WERI-Rb-1 (cell line): ENCODE measurements around the gene FAM83E.

ENCODE experiments used
- DNase-seq: peaks from one replicate; pipeline ENCODE4 v3.0.0-alpha.2; 2020
- H3K27ac ChIP-seq: fragments of 250-450 bp; sonication (Bioruptor Pico); 2 replicates; pipeline ENCODE4 v1.5.1; 2020; ENCODE audit warnings: mild to moderate bottlenecking, moderate library complexity
- H3K27me3 ChIP-seq: fragments of 250-450 bp; sonication (Bioruptor Pico); 2 replicates; pipeline ENCODE4 v1.5.1; 2021; ENCODE audit warnings: mild to moderate bottlenecking, low read depth, moderate library complexity; ENCODE audit not compliant: insufficient read depth, severe bottlenecking
- H3K36me3 ChIP-seq: fragments of 250-450 bp; sonication (Bioruptor Pico); 2 replicates; pipeline ENCODE4 v1.5.1; 2020; ENCODE audit warnings: mild to moderate bottlenecking, moderate library complexity
- H3K4me3 ChIP-seq: 2 replicates; pipeline ENCODE4 v1.5.1; 2011; ENCODE audit warnings: low read depth, mild to moderate bottlenecking, control low read depth, low read length
- H3K9me3 ChIP-seq: fragments of 250-450 bp; sonication (Bioruptor Pico); 2 replicates; pipeline ENCODE4 v1.5.1; 2021; ENCODE audit warnings: mild to moderate bottlenecking, moderate library complexity; ENCODE audit not compliant: severe bottlenecking
- CTCF ChIP-seq: IDR thresholded peaks from 2 replicates; pipeline ENCODE4 v1.5.1; 2011; ENCODE audit warnings: low read depth, mild to moderate bottlenecking, control low read depth, inconsistent platforms, low read length

FAM83E gene

GRCh38 chr19:48631225-48631624, 16.3 kb upstream of the FAM83E start:
- H3K4me3 ChIP-seq, result no peak overlapping the region
- no peak for TF ChIP-seq CTCF
- H3K27me3 ChIP-seq, result no peaks in the 10 kb centered on the region
- peaks cover 36% of the 10 kb centered on the region for H3K36me3 ChIP-seq
- no peak for DNase-seq
- no peak overlapping the region for H3K27ac ChIP-seq
- no peaks in the 10 kb centered on the region for H3K9me3 ChIP-seq

- H3K9me3 ChIP-seq, result no peaks in the 10 kb centered on the region
- no peaks in the 10 kb centered on the region for H3K27me3 ChIP-seq
- DNase-seq, result no peak
- H3K27ac ChIP-seq, result no peak overlapping the region
- TF ChIP-seq CTCF, result no peak
- no peak overlapping the region for H3K4me3 ChIP-seq
- peaks cover 41% of the 10 kb centered on the region for H3K36me3 ChIP-seq
These were observed 15.6 kb upstream of the FAM83E start for GRCh38 chr19:48630296-48631063.

- Histone ChIP-seq H3K27me3 (no peaks in the 10 kb centered on the region), H3K4me3 (no peak overlapping the region), H3K36me3 (peaks cover 41% of the 10 kb centered on the region), H3K9me3 (no peaks in the 10 kb centered on the region), H3K27ac (no peak overlapping the region)
- TF ChIP-seq CTCF, result no peak
- no peak for DNase-seq
These were observed 14.9 kb upstream of the FAM83E start for GRCh38 chr19:48629599-48630295.

GRCh38 chr19:48629297-48629598, 14.4 kb upstream of the FAM83E start:
- Histone ChIP-seq H3K9me3 (no peaks in the 10 kb centered on the region), H3K27me3 (no peaks in the 10 kb centered on the region), H3K36me3 (peaks cover 41% of the 10 kb centered on the region), H3K4me3 (no peak overlapping the region), H3K27ac (no peak overlapping the region)
- DNase-seq, result no peak
- TF ChIP-seq CTCF, result no peak

- Histone ChIP-seq H3K4me3 (no peak overlapping the region), H3K36me3 (peaks cover 41% of the 10 kb centered on the region)
- no peak for DNase-seq
These were observed 13.8 kb upstream of the FAM83E start for GRCh38 chr19:48628486-48629296.

More at GRCh38 chr19:48628486-48629296, 13.8 kb upstream of the FAM83E start:
- Histone ChIP-seq H3K27me3 (no peaks in the 10 kb centered on the region), H3K9me3 (no peaks in the 10 kb centered on the region), H3K27ac (no peak overlapping the region)
- no peak for TF ChIP-seq CTCF
